HG03575 (cell line): ENCODE results near the gene FANCL.
"Not testable (repeated sequence)": the region's sequence is repeated elsewhere in the genome, so short reads cannot be mapped to it uniquely, and the experiment has no call there.

ENCODE experiments used
- ATAC-seq: cut with Tn5 transposase; IDR thresholded peaks from one replicate; pipeline ENCODE4 v1.9.1; 2021; ENCODE audit not compliant: unreplicated experiment, insufficient number of reproducible peaks, low FRiP score; ENCODE audit errors: extremely low read depth

The FANCL gene

GRCh38 chr2:58210951-58211568, 30.1 kb downstream of the FANCL start:
- not testable (repeated sequence) for ATAC-seq

DNA sequence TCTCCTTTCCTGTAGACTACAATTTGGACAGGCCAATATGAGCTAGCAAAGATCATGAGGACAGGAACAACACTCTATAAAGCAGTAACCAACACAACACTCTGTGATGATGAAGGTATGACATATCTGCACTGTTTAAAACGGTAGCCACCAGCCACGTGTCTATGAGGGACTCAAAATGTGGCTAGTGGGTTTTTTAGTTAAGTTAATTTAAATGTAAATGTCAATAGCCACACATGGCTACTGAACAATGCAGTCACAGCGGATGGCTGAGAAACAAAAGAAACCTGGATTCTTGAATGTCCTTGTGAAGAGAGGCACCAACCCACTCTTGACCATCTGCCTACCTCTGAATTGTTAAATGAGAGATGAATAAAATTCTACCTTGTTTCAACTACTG, 33.9 kb downstream of the FANCL start:
- no peak for ATAC-seq

- ATAC-seq: no peak
Observed at GRCh38 chr2:58206785-58207184, 34.3 kb downstream of the FANCL start.

DNA sequence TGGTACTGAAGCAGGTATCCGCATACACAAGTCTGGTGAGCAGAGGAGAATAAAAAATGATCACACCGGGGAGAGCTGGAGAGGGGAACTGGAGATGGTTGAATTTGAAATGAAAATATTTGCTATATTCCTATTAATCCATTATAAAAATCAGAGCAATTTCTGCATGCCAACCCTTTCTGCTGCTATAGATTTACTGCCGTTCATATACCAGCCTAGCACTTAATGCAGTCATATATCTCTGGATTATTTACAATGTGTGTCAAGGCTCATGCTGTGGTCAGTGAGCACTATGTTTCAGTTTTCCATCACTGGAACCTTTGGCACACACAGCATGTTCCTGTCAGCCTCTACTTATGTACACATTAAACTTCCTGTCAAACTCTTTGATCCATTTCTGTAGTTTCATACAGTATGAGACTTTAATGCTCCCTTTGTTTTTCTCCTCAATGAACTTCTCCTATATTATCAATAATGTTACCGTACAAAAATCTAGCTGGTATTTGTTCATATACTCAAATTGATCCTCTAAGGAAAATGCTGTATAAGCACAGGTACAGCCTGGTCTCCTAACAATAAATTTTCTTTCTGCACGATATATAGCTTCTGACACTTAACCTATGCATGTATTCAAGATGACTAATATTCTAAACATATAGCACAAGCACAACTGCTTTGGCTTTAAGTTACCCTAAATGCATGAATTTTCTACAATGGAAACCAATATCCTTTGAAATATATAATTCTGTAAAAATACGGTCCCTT, 36.7 kb downstream of the FANCL start:
- no peak for ATAC-seq

GRCh38 chr2:58203018-58203417, 38.1 kb downstream of the FANCL start:
- ATAC-seq: no peak

GRCh38 chr2:58202404-58202803, 38.7 kb downstream of the FANCL start:
- ATAC-seq: no peak

- no peak for ATAC-seq
Observed at GRCh38 chr2:58197894-58198293, 43.2 kb downstream of the FANCL start.

GRCh38 chr2:58195662-58196061, 45.5 kb downstream of the FANCL start:
- ATAC-seq: no peak

DNA sequence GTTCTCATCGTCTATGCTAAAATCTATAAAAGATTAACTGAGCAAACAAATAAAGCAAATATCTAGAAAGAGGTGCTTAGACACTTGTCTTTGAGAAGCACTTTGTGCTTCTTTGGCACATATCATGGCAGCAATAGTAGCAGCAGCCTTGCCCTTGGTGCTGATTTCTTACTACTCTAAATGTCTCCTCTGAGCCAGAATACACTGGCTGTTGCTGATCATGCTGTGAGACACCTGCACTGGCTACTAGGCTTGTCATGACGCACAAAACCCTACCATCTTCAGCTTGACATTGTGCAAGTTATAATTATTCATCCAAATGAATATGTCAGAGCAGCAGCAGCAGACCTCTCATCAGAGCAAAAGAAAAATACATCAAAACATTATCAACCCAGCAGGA, 46.7 kb downstream of the FANCL start:
- ATAC-seq: no peak

DNA sequence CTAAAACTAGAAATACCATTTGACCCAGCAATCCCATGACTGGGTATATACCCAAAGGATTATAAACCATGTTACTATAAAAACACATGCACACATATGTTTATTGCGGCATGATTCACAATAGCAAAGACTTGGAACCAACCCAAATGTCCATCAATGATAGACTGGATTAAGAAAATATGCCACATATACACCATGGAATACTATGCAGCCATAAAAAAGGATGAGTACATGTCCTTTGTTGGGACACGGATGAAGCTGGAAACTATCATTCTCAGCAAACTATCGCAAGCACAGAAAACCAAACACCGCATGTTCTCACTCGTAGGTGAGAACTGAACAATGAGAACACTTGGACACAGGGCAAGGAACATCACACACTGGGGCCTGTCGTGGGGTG, 54.1 kb downstream of the FANCL start:
- not testable (repeated sequence) for ATAC-seq

- no peak for ATAC-seq
Observed at GRCh38 chr2:58186501-58186900, 54.6 kb downstream of the FANCL start.

- no peak for ATAC-seq
Observed at GRCh38 chr2:58182527-58182926, 58.6 kb downstream of the FANCL start.

DNA sequence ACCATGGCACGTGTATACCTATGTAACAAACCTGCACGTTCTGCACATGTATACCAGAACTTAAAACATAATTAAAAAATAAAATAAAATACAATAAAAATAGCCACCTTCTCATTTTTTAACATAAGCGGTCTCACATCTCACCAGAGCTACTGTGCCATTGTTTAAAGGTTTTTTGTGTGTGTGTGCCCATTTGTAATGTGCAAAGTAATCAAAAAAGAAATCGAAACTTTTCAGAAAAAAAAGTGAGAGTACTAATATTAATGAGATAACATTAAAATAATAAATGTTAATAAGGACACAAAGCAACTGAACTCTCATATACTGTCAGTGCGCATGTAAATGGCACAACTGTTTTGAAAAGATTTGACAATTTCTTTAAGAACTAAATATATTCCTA, 60.5 kb downstream of the FANCL start:
- no peak for ATAC-seq

- ATAC-seq: not testable (repeated sequence)
Observed at GRCh38 chr2:58180175-58180574, 61.0 kb downstream of the FANCL start.

DNA sequence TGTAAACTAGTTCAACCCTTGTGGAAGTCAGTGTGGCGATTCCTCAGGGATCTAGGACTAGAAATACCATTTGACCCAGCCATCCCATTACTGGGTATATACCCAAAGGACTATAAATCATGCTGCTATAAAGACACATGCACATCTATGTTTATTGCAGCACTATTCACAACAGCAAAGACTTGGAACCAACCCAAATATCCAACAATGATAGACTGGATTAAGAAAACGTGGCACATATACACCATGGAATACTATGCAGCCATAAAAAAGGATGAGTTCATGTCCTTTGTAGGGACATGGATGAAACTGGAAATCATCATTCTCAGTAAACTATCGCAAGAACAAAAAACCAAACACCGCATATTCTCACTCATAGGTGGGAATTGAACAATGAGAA, 63.9 kb downstream of the FANCL start:
- not testable (repeated sequence) for ATAC-seq

GRCh38 chr2:58171831-58172230, 69.3 kb downstream of the FANCL start:
- not testable (repeated sequence) for ATAC-seq

DNA sequence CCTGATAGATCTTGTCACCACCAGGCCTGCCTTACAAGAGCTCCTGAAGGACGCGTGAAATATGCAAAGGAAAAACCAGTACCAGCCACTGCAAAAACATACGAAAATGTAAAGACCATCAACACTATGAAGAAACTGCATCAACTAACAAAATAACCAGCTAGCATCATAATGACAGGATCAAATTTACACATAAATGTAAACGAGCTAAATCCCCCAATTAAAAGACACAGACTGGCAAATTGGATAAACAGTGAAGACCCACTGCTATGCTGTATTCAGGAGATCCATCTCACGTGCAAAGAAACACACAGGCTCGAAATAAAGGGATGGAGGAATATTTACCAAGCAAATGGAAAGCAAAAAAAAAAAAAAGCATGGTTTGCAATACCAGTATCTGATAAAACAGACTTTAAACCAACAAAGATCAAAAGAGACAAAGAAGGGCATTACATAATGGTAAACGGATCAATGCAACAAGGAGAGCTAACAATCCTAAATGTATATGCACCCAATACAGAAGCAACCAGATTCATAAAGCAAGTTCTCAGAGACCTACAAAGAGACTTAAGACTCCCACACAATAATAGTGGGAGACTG, 70.7 kb downstream of the FANCL start:
- ATAC-seq: not testable (repeated sequence)

DNA sequence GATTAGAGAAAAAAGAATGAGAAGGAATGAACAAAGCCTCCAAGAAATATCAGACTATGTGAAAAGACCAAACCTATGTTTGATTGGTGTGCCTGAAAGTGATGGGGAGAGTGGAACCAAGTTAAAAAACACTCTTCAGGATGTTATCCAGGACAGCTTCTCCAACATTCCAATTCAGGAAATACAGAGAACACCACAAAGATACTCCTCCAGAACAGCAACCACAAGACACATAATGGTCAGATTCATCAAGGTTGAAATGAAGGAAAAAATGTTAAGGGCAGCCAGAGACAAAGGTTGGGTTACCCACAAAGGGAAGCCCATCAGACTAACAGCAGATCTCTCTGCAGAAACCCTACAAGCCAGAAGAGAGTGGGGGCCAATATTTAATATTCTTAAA, 71.3 kb downstream of the FANCL start:
- not testable (repeated sequence) for ATAC-seq

DNA sequence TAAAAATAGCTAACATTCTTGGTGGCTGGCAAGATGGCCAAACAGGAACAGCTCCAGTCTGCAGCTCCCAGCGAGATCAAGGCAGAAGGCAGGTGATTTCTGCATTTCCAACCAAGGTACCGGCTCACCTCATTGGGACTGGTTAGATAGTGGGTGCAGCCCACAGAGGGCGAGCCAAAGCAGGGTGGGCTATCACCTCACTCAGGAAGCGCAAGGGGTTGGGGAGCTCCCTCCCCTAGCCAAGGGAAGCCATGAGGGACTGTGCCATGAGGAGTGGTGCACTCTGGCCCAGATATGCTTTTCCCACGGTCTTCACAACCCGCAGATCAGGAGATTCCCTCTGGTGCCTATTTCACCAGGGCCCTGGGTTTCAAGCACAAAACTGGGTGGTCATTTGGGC, 73.0 kb downstream of the FANCL start:
- ATAC-seq: not testable (repeated sequence)

DNA sequence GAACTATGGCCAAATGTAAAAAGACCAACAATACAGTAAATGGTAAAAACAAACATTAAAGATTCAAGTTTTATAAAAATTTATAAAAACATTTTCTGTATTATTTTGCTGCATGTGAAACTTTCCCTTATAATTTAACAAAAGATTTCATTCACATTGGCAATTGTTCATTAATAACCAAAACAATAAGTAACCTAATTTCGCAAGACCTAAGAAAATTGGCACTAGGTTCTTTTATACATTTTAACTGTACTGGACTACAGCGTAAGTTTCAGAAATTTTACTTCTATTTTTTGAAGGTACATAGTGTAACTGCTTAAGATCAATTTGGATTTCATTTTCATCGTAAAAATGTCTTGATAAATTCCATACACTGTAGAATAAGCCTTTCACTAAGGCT, 77.2 kb downstream of the FANCL start:
- ATAC-seq: no peak
